HEK293 (cell line): ENCODE measurements around the gene NCF2.

Experiments used
- CTCF ChIA-PET: fragments of 350-600 bp; formaldehyde crosslinking; extraction: SDS; loops from one replicate; lab custom pipeline; 2021; ENCODE audit warnings: antibody characterized with exemption; lab: Yijun Ruan, JAX
- POLR2A ChIA-PET: fragments of 300-600 bp; formaldehyde crosslinking; extraction: SDS; loops from one replicate; lab custom pipeline; 2020; ENCODE audit warnings: antibody characterized with exemption, inconsistent platforms; lab: Yijun Ruan, JAX
- H3K27ac ChIP-seq: fragments of 200-500 bp; sonication (Bioruptor generic); 2 replicates; pipeline ENCODE4 v1.5.1; 2014; ENCODE audit warnings: low read depth, low read length, control low read depth, inconsistent platforms; ENCODE audit errors: extremely low read depth
- H3K36me3 ChIP-seq, 2 experiments: fragments of 200-500 bp in 1 of 2; sonication (Bioruptor generic) in 1 of 2; 1 replicate in 1 of 2; 2 replicates in 1 of 2; pipeline ENCODE4 v1.5.1; 2014 to 2017; ENCODE audit warnings: inconsistent platforms in 2 of 2, low read length in 2 of 2; ENCODE audit not compliant: control insufficient read depth in 2 of 2, insufficient read depth in 1 of 2
- H3K4me1 ChIP-seq: fragments of 200-500 bp; sonication (Bioruptor generic); 2 replicates; pipeline ENCODE4 v1.5.1; 2014; ENCODE audit warnings: mild to moderate bottlenecking, low read length, inconsistent platforms; ENCODE audit not compliant: control insufficient read depth, insufficient read depth
- H3K4me3 ChIP-seq: 2 replicates; pipeline ENCODE4 v1.5.1; 2011; ENCODE audit warnings: low read depth, mild to moderate bottlenecking, control low read depth, low read length, moderate library complexity
- H3K9me3 ChIP-seq: fragments of 200-500 bp; sonication (Bioruptor generic); 2 replicates; pipeline ENCODE4 v1.5.1; 2014; ENCODE audit warnings: low read depth, low read length, inconsistent platforms; ENCODE audit not compliant: control insufficient read depth, insufficient read depth
- AEBP2 ChIP-seq: fragments of 450-650 bp; formaldehyde crosslinking; IDR thresholded peaks from 2 replicates; pipeline ENCODE4 v1.5.1; 2016; ENCODE audit warnings: missing biosample characterization, missing genetic modification characterization, borderline replicate concordance
- EGR2 ChIP-seq: fragments of 450-650 bp; formaldehyde crosslinking; IDR thresholded peaks from 2 replicates; pipeline ENCODE4 v1.5.1; 2016; ENCODE audit warnings: low read depth, missing biosample characterization, missing genetic modification characterization
- GFI1B ChIP-seq: fragments of 450-650 bp; formaldehyde crosslinking; IDR thresholded peaks from 2 replicates; pipeline ENCODE4 v1.5.1; 2016; ENCODE audit warnings: missing biosample characterization, missing genetic modification characterization
- HOXA7 ChIP-seq: sonication (generic); formaldehyde crosslinking; IDR thresholded peaks from 2 replicates; pipeline ENCODE4 v1.8.1; 2022; ENCODE audit warnings: missing genetic modification reagents, borderline replicate concordance
- IKZF3 ChIP-seq: fragments of 450-650 bp; IDR thresholded peaks from 2 replicates; pipeline ENCODE4 v1.5.0; 2018; ENCODE audit warnings: missing biosample characterization, mild to moderate bottlenecking, missing genetic modification characterization, moderate library complexity
- KLF1 ChIP-seq: fragments of 450-650 bp; formaldehyde crosslinking; IDR thresholded peaks from 2 replicates; pipeline ENCODE4 v1.5.1; 2016; ENCODE audit warnings: missing biosample characterization, missing genetic modification characterization
- KLF17 ChIP-seq: fragments of 450-650 bp; formaldehyde crosslinking; IDR thresholded peaks from 2 replicates; pipeline ENCODE4 v1.5.1; 2016; ENCODE audit warnings: missing biosample characterization, missing genetic modification characterization
- SETDB1 ChIP-seq: IDR thresholded peaks from one replicate; pipeline ENCODE4 v1.6.1; 2017; ENCODE audit warnings: mild to moderate bottlenecking, low read length, moderate library complexity, mixed read lengths; ENCODE audit not compliant: insufficient read length
- ZBTB21 ChIP-seq: fragments of 450-650 bp; formaldehyde crosslinking; IDR thresholded peaks from 2 replicates; pipeline ENCODE4 v1.5.1; 2017; ENCODE audit warnings: missing biosample characterization, missing genetic modification characterization
- ZFHX2 ChIP-seq: fragments of 450-650 bp; formaldehyde crosslinking; conservative IDR thresholded peaks from 2 replicates; pipeline ENCODE4 v1.5.1; 2016; ENCODE audit warnings: missing biosample characterization, missing genetic modification characterization
- ZIC2 ChIP-seq: fragments of 450-650 bp; formaldehyde crosslinking; IDR thresholded peaks from 2 replicates; pipeline ENCODE4 v1.5.1; 2016; ENCODE audit warnings: missing biosample characterization, missing genetic modification characterization
- ZNF148 ChIP-seq: fragments of 450-650 bp; formaldehyde crosslinking; IDR thresholded peaks from 2 replicates; pipeline ENCODE4 v1.5.0; 2017; ENCODE audit warnings: missing biosample characterization, missing genetic modification characterization, borderline replicate concordance
- ZNF169 ChIP-seq: fragments of 450-650 bp; formaldehyde crosslinking; IDR thresholded peaks from 2 replicates; pipeline ENCODE4 v1.5.1; 2016; ENCODE audit warnings: missing biosample characterization, missing genetic modification characterization
- ZNF223 ChIP-seq: fragments of 450-650 bp; formaldehyde crosslinking; IDR thresholded peaks from 2 replicates; pipeline ENCODE4 v1.5.1; 2016; ENCODE audit warnings: missing biosample characterization, missing genetic modification characterization
- ZNF426 ChIP-seq: fragments of 450-650 bp; formaldehyde crosslinking; IDR thresholded peaks from 2 replicates; pipeline ENCODE4 v1.5.1; 2017; ENCODE audit warnings: missing biosample characterization, missing genetic modification characterization, mild to moderate bottlenecking, inconsistent platforms, moderate library complexity
- ZNF558 ChIP-seq: fragments of 450-650 bp; formaldehyde crosslinking; IDR thresholded peaks from 2 replicates; pipeline ENCODE4 v1.5.1; 2016; ENCODE audit warnings: missing biosample characterization, missing genetic modification characterization
- ZNF560 ChIP-seq: fragments of 450-650 bp; formaldehyde crosslinking; IDR thresholded peaks from 2 replicates; pipeline ENCODE4 v1.5.1; 2017; ENCODE audit warnings: missing biosample characterization, missing genetic modification characterization, borderline replicate concordance
- ZNF623 ChIP-seq: fragments of 450-650 bp; formaldehyde crosslinking; IDR thresholded peaks from 2 replicates; pipeline ENCODE4 v1.5.1; 2016; ENCODE audit warnings: missing biosample characterization, missing genetic modification characterization
- ZNF654 ChIP-seq: fragments of 450-650 bp; formaldehyde crosslinking; IDR thresholded peaks from 2 replicates; pipeline ENCODE4 v1.5.1; 2016; ENCODE audit warnings: low read depth, missing biosample characterization, missing genetic modification characterization
- ZNF776 ChIP-seq: fragments of 450-650 bp; formaldehyde crosslinking; IDR thresholded peaks from 2 replicates; pipeline ENCODE4 v1.5.0; 2017; ENCODE audit warnings: missing biosample characterization, missing genetic modification characterization, borderline replicate concordance
- ZNF785 ChIP-seq: fragments of 450-650 bp; formaldehyde crosslinking; IDR thresholded peaks from 2 replicates; pipeline ENCODE4 v1.5.1; 2016; ENCODE audit warnings: missing biosample characterization, missing genetic modification characterization
- ZNF837 ChIP-seq: fragments of 450-650 bp; formaldehyde crosslinking; IDR thresholded peaks from 2 replicates; pipeline ENCODE4 v1.5.1; 2016; ENCODE audit warnings: missing biosample characterization, missing genetic modification characterization

The NCF2 gene

GRCh38 chr1:183586455-183586854 is 3.8 kb downstream of the NCF2 start:
- no peaks in the 10 kb centered on the region for H3K4me1 ChIP-seq
- no peaks in the 10 kb centered on the region for H3K36me3 ChIP-seq
- TF ChIP-seq ZIC2 (tag by site-specific recombination) (peak; percentile 68), ZNF776 (tag by site-specific recombination) (no peak)
- TF ChIP-seq, all 188 proteins: peak for 1
- POLR2A ChIA-PET: no interaction called here
- Histone ChIP-seq H3K27ac (no peak overlapping the region), H3K9me3 (no peaks in the 10 kb centered on the region), H3K4me3 (no peak overlapping the region)
- CTCF ChIA-PET: no interaction called here

- H3K27ac ChIP-seq: no peak overlapping the region
- H3K9me3 ChIP-seq: no peaks in the 10 kb centered on the region
- TF ChIP-seq ZFHX2 (peak; percentile 36; the same call in 1 of the 2 replicates), ZNF623 (tag by site-specific recombination) (no peak), EGR2 (tag by site-specific recombination) (0 out of 2 replicates have a peak, but pooled peaks have one; percentile 17), ZBTB21 (tag by site-specific recombination) (no peak), ZNF426 (tag by site-specific recombination) (no peak), IKZF3 (tag by site-specific recombination) (no peak), GFI1B (tag by site-specific recombination) (no peak), KLF17 (tag by site-specific recombination) (peak; percentile 72; the same call in 1 of the 2 replicates), ZNF654 (tag by site-specific recombination) (no peak), KLF1 (tag by site-specific recombination) (peak; percentile 99), ZNF223 (tag by site-specific recombination) (no peak), ZNF169 (no peak), ZNF558 (tag by site-specific recombination) (no peak), ZNF837 (tag by site-specific recombination) (no peak), ZNF785 (tag by site-specific recombination) (no peak), ZNF560 (tag by site-specific recombination) (no peak), AEBP2 (tag by site-specific recombination) (no peak), ZNF148 (tag by site-specific recombination) (no peak), HOXA7 (CRISPR knock-in tag) (no peak), SETDB1 (no peak)
- H3K36me3 ChIP-seq: no peaks in the 10 kb centered on the region
- no peaks in the 10 kb centered on the region for H3K4me1 ChIP-seq
- ChIA-PET CTCF (interaction anchor here (0.7 kb wide), 1 partner anchor 593 kb away, joined by 3 read pairs; no protein-coding TSS in a partner anchor), POLR2A (no interaction called here)
- H3K4me3 ChIP-seq: no peak overlapping the region
Measured at GRCh38 chr1:183585038-183585437, 5.2 kb downstream of the NCF2 start.
